ENCODE results near the gene KIF21A.

DNA sequence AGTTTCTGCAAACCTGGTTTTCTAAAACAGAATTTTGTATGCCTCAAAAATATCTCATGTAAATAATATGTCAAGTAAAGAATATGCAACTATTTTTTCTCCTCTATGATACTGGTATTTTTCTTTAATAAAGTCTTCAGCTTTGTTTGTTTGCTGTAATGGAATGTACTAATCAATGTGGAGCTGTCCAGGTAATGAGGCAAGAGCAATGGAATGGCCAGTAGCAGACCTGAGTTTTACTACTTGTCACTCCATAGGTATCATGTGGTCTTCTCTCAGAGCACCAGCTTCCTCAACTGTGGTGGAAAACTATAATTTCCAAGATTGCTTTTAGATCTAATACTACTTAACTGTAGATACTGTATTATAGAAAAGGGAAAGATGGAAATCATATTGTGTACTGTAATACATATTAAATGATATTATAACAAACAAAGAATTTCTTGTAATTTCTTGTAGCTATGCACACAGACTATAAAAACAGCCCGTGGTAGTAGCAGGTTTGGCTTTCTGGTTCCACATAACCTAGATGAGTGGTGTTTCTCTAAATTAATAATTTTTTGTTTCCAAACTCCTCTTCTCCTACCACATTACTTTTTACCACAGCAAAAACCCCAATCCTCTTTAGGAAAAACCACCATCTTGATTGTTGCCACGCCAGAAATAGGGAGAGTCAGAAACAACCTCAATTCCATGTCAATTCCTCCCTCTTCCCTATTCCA, 70.6 kb downstream of the KIF21A start:
- TF ChIP-seq, protein P1, sequence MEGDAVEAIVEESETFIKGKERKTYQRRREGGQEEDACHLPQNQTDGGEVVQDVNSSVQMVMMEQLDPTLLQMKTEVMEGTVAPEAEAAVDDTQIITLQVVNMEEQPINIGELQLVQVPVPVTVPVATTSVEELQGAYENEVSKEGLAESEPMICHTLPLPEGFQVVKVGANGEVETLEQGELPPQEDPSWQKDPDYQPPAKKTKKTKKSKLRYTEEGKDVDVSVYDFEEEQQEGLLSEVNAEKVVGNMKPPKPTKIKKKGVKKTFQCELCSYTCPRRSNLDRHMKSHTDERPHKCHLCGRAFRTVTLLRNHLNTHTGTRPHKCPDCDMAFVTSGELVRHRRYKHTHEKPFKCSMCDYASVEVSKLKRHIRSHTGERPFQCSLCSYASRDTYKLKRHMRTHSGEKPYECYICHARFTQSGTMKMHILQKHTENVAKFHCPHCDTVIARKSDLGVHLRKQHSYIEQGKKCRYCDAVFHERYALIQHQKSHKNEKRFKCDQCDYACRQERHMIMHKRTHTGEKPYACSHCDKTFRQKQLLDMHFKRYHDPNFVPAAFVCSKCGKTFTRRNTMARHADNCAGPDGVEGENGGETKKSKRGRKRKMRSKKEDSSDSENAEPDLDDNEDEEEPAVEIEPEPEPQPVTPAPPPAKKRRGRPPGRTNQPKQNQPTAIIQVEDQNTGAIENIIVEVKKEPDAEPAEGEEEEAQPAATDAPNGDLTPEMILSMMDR (IDR thresholded peaks at IDR 0.05): no peak
- no peak for TF ChIP-seq POLR2A (IDR thresholded peaks at IDR 0.05)
